HEK293 (cell line): ENCODE measurements around the gene BTBD18.

Experiments
- ATF2 ChIP-seq: fragments of 450-650 bp; formaldehyde crosslinking; IDR thresholded peaks from 2 replicates; pipeline ENCODE4 v1.5.1; 2016; ENCODE audit warnings: missing biosample characterization, missing genetic modification characterization, low read depth
- CTCF ChIP-seq: fragments of 450-650 bp; formaldehyde crosslinking; IDR thresholded peaks from 2 replicates; pipeline ENCODE4 v1.5.1; 2016; ENCODE audit warnings: missing biosample characterization, missing genetic modification characterization
- WT1 ChIP-seq: fragments of 450-650 bp; formaldehyde crosslinking; IDR thresholded peaks from 2 replicates; pipeline ENCODE4 v1.5.1; 2016; ENCODE audit warnings: missing biosample characterization, missing genetic modification characterization
- YY1 ChIP-seq: fragments of 450-650 bp; formaldehyde crosslinking; IDR thresholded peaks from 2 replicates; pipeline ENCODE4 v1.5.1; 2018; ENCODE audit warnings: missing biosample characterization, missing genetic modification characterization
- ZIC2 ChIP-seq: fragments of 450-650 bp; formaldehyde crosslinking; IDR thresholded peaks from 2 replicates; pipeline ENCODE4 v1.5.1; 2016; ENCODE audit warnings: missing biosample characterization, missing genetic modification characterization
- ZNF513 ChIP-seq: fragments of 450-650 bp; IDR thresholded peaks from 2 replicates; pipeline ENCODE4 v1.5.1; 2018; ENCODE audit warnings: missing biosample characterization, missing genetic modification characterization
- ZNF561 ChIP-seq: fragments of 450-650 bp; IDR thresholded peaks from 2 replicates; pipeline ENCODE4 v1.5.1; 2018; ENCODE audit warnings: missing biosample characterization, missing genetic modification characterization, borderline replicate concordance
- ZNF596 ChIP-seq: fragments of 450-650 bp; IDR thresholded peaks from 2 replicates; pipeline ENCODE4 v1.5.0; 2018; ENCODE audit warnings: missing biosample characterization, mild to moderate bottlenecking, missing genetic modification characterization, moderate library complexity

GRCh38 chr11:57779276-57779675 is 27.7 kb upstream of the BTBD18 start:
- TF ChIP-seq ZNF596 (tag by site-specific recombination) (no peak), ZNF561 (tag by site-specific recombination) (no peak), ZNF513 (tag by site-specific recombination) (no peak), YY1 (tag by site-specific recombination) (no peak), ZIC2 (no peak), CTCF (tag by site-specific recombination) (no peak), WT1 (tag by site-specific recombination) (no peak), ATF2 (tag by site-specific recombination) (no peak)
